Brain microvascular endothelial cell (primary cell): ENCODE results near the gene LRRC55.

ENCODE experiments used
- DNase-seq: peaks from one replicate; pipeline ENCODE4 v3.0.0-alpha.2; 2020
- H3K27ac ChIP-seq: fragments of 250-450 bp; sonication (Bioruptor Pico); 2 replicates; pipeline ENCODE4 v1.5.1; 2020; ENCODE audit warnings: mild to moderate bottlenecking, moderate library complexity
- H3K27me3 ChIP-seq: fragments of 250-450 bp; sonication (Bioruptor Pico); replicated peaks from 2 replicates; pipeline ENCODE4 v1.5.1; 2020; ENCODE audit warnings: mild to moderate bottlenecking
- H3K36me3 ChIP-seq: fragments of 250-450 bp; sonication (Bioruptor Pico); replicated peaks from 2 replicates; pipeline ENCODE4 v1.5.1; 2020; ENCODE audit warnings: mild to moderate bottlenecking
- H3K4me3 ChIP-seq: 2 replicates; pipeline ENCODE4 v1.5.1; 2011; ENCODE audit warnings: low read depth, mild to moderate bottlenecking, control low read depth, low read length, moderate library complexity
- CTCF ChIP-seq: IDR thresholded peaks from 2 replicates; pipeline ENCODE4 v1.5.1; 2011; ENCODE audit warnings: low read depth, mild to moderate bottlenecking, moderate library complexity, low read length, control low read depth, inconsistent platforms; ENCODE audit errors: missing control alignments
- in situ Hi-C: cut with HindIII; loops from 2 replicates; pipeline ENCODE4 v1.10.0; 2017; ENCODE audit warnings: low sequenced_read_pairs, low pct_ligation_motif_present

The LRRC55 gene

DNA sequence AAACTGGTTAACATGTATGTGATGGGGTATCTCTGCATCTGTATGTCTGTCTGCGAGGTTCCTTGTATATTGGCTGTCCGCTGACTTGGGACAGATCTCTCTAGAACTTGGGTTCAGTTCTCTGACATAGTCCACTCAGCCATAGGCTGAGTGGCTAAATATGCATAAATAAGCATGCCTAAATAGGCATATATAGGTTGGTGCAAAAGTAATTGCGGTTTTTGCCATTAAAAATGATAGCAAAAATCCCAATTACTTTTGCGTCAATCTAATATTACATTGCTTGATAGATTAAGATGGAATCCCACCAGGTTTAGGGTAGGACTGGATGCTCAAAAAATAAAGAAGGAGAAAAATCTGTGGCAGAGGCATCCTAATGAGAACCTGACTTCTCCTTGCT is 8.8 kb downstream of the LRRC55 start:
- TF ChIP-seq CTCF, result no peak
- no peaks in the 10 kb centered on the region for H3K36me3 ChIP-seq
- H3K27me3 ChIP-seq, result no peaks in the 10 kb centered on the region
- H3K4me3 ChIP-seq, result no peak overlapping the region
- in situ Hi-C loops, result no loop called here
- H3K27ac ChIP-seq, result no peak overlapping the region
- DNase-seq, result no peak

DNA sequence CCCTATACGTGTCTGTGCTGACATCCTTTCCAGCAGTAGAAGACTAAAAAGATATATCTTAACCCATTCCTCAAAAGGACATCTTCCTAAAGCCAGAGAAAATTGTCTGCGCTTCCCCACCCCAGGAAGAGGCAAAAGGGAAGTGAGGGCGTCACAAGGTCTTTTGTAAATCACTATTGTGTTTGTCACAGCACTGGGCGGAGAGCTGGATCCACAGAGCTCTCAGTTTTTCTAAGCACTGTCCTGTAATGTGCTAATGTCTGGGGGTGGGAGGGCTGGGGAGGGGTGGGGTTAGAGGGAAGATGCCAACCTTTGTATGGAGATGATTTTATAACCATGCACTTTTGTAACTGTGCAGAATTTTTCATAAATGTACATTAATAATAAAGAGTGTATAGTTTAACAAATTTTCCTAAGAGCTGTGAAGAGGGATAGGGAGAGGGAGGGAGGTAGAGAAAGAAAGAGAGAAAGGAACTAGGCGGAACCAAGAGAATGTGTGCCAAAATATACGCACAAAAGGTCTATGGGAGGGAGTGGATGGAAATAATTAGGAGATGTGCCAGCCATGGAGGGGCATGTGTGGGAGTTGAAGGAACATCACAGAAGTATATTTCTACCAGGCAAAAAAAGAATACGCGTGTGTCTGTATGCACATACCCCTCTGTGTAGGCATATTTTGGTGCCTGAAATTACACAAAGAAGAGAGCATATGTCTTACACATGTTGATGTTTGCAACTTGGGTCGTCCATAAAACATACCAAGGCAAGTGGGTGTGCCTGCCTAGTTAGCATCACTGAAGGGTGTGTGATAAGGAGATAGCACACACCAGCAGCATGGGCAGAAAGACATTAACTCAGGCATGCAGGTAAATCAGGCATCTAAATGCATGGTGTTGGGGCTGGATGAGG is 9.8 kb downstream of the LRRC55 start:
- H3K4me3 ChIP-seq, result no peak overlapping the region
- DNase-seq, result no peak
- H3K27ac ChIP-seq, result no peak overlapping the region
- no peaks in the 10 kb centered on the region for H3K36me3 ChIP-seq
- no peak for TF ChIP-seq CTCF
- in situ Hi-C loops, result no loop called here
- no peaks in the 10 kb centered on the region for H3K27me3 ChIP-seq

GRCh38 chr11:57192316-57192715 is 10.6 kb downstream of the LRRC55 start:
- no peaks in the 10 kb centered on the region for H3K36me3 ChIP-seq
- no peak overlapping the region for H3K27ac ChIP-seq
- no peaks in the 10 kb centered on the region for H3K27me3 ChIP-seq
- no peak for DNase-seq
- in situ Hi-C loops, result no loop called here
- TF ChIP-seq CTCF, result no peak
- no peak overlapping the region for H3K4me3 ChIP-seq

DNA sequence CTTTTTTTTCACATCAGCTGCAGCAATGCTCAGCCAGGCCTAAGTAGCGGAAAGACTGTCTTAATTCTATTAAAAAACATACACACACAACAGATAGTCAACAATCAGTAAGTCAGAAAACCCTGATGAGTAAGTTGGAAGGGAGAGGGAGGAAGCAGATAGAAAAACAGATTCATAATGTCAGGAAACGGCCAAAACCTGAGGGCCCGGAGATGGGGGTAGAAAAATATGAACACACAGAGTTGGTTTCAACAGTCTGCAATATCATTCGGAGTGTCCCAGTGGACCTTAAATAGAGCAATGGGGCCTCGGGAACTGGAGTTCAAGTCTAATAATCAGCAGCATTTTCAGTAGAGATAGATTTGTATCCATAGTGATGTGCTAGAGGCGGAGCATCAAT is 14.8 kb downstream of the LRRC55 start:
- DNase-seq, result no peak
- in situ Hi-C loops, result no loop called here
- H3K4me3 ChIP-seq, result no peak overlapping the region
- no peaks in the 10 kb centered on the region for H3K36me3 ChIP-seq
- no peaks in the 10 kb centered on the region for H3K27me3 ChIP-seq
- H3K27ac ChIP-seq, result no peak overlapping the region
- no peak for TF ChIP-seq CTCF

DNA sequence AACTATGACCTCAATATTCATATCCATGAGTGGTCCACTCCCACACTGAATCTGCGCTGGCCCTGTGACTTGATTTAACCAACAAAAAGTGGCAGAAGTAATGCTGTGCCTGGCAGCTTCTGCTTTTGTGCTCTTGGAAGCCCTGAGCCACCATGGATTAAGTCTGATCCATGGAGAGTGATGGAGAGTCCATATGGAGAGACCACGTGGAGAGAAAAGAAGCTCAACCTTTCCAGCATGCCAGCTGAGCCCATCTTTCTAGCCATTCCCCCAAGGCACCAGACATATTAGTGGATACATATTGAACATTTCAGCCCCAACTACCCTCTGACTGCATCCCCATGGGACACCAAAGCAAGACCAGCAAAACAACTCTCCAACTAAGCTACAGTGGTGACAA is 16.0 kb downstream of the LRRC55 start:
- H3K27ac ChIP-seq, result no peak overlapping the region
- no peak for TF ChIP-seq CTCF
- no peaks in the 10 kb centered on the region for H3K27me3 ChIP-seq
- in situ Hi-C loops, result no loop called here
- no peak overlapping the region for H3K4me3 ChIP-seq
- H3K36me3 ChIP-seq, result no peaks in the 10 kb centered on the region
- DNase-seq, result no peak

GRCh38 chr11:57199330-57199729 is 17.6 kb downstream of the LRRC55 start:
- no peak overlapping the region for H3K27ac ChIP-seq
- H3K27me3 ChIP-seq, result no peaks in the 10 kb centered on the region
- DNase-seq, result no peak
- H3K36me3 ChIP-seq, result no peaks in the 10 kb centered on the region
- in situ Hi-C loops, result no loop called here
- H3K4me3 ChIP-seq, result no peak overlapping the region
- no peak for TF ChIP-seq CTCF
